DOHH2 (cell line): ENCODE data around the gene CPT2.

Experiments used
- H3F3A ChIP-seq: fragments of 200-600 bp; sonication (generic), shearing (Covaris generic); 2 replicates; pipeline ENCODE4 v1.6.0; 2016; ENCODE audit warnings: antibody characterized with exemption, mild to moderate bottlenecking; ENCODE audit not compliant: control insufficient read depth, insufficient read depth
- H3K27ac ChIP-seq: fragments of 200-600 bp; sonication (generic); 2 replicates; pipeline ENCODE4 v1.5.1; 2014; ENCODE audit warnings: low read depth, mild to moderate bottlenecking, low read length, moderate library complexity
- H3K27me3 ChIP-seq: fragments of 200-600 bp; sonication (generic); 2 replicates; pipeline ENCODE4 v1.6.1; 2014; ENCODE audit warnings: mild to moderate bottlenecking, low read length, mixed read lengths; ENCODE audit not compliant: control insufficient read depth
- H3K36me3 ChIP-seq: fragments of 200-600 bp; sonication (generic); 2 replicates; pipeline ENCODE4 v1.6.1; 2014; ENCODE audit warnings: mild to moderate bottlenecking, low read length, moderate library complexity, mixed read lengths; ENCODE audit not compliant: control insufficient read depth
- H3K4me1 ChIP-seq: fragments of 200-600 bp; sonication (generic); 2 replicates; pipeline ENCODE4 v1.6.1; 2014; ENCODE audit warnings: mild to moderate bottlenecking, low read length, mixed read lengths; ENCODE audit not compliant: control insufficient read depth
- H3K4me2 ChIP-seq: fragments of 200-600 bp; sonication (generic); 2 replicates; pipeline ENCODE4 v1.6.0; 2014; ENCODE audit warnings: mild to moderate bottlenecking, low read length, moderate library complexity
- H3K4me3 ChIP-seq: fragments of 200-600 bp; sonication (generic); 2 replicates; pipeline ENCODE4 v1.5.1; 2014; ENCODE audit warnings: mild to moderate bottlenecking, low read length, mixed read lengths
- H3K79me2 ChIP-seq: fragments of 200-600 bp; sonication (generic); 2 replicates; pipeline ENCODE4 v1.6.1; 2014; ENCODE audit warnings: mild to moderate bottlenecking, low read length, mixed read lengths; ENCODE audit not compliant: control insufficient read depth
- H3K9me2 ChIP-seq: fragments of 200-600 bp; sonication (generic); replicated peaks from 2 replicates; pipeline ENCODE4 v1.6.1; 2014; ENCODE audit warnings: mild to moderate bottlenecking, low read length, mixed read lengths; ENCODE audit not compliant: control insufficient read depth
- H3K9me3 ChIP-seq: fragments of 200-600 bp; sonication (generic); 2 replicates; pipeline ENCODE4 v1.6.1; 2014; ENCODE audit warnings: antibody characterized with exemption, low read length, mixed read lengths; ENCODE audit not compliant: control insufficient read depth, insufficient read depth
- H4K20me1 ChIP-seq: fragments of 200-600 bp; sonication (generic); 2 replicates; pipeline ENCODE4 v1.6.0; 2014; ENCODE audit warnings: low read depth, mild to moderate bottlenecking, antibody characterized with exemption, low read length, moderate library complexity; ENCODE audit not compliant: control insufficient read depth, insufficient read depth
- CTCF ChIP-seq: fragments of 200-600 bp; sonication (generic); IDR thresholded peaks from one replicate; pipeline ENCODE4 v1.5.1; 2014; ENCODE audit warnings: antibody characterized with exemption, mild to moderate bottlenecking, low read depth, low read length; ENCODE audit not compliant: poor library complexity, severe bottlenecking
- EZH2phosphoT487 ChIP-seq: fragments of 200-600 bp; sonication (generic); IDR thresholded peaks from 2 replicates; pipeline ENCODE4 v1.6.1; 2017; ENCODE audit warnings: borderline replicate concordance, mild to moderate bottlenecking, antibody characterized with exemption, low read length, moderate library complexity, mixed read lengths

CPT2 gene

GRCh38 chr1:53250325-53250724 is 53.7 kb downstream of the CPT2 start:
- no peak overlapping the region for H3K27ac ChIP-seq
- H3K4me3 ChIP-seq = no peak overlapping the region
- no peaks in the 10 kb centered on the region for H3K9me3 ChIP-seq
- H3K4me1 ChIP-seq = peaks cover 29% of the 10 kb centered on the region
- no peak overlapping the region for H3K4me2 ChIP-seq
- H3K36me3 ChIP-seq = peaks cover 77% of the 10 kb centered on the region
- H3K27me3 ChIP-seq = no peaks in the 10 kb centered on the region
- H3K9me2 ChIP-seq = no peaks in the 10 kb centered on the region
- H3K79me2 ChIP-seq = no peaks in the 10 kb centered on the region
- TF ChIP-seq EZH2phosphoT487 (no peak), CTCF (no peak)
- H3F3A ChIP-seq = no peaks in the 10 kb centered on the region
- no peaks in the 10 kb centered on the region for H4K20me1 ChIP-seq

- no peaks in the 10 kb centered on the region for H3K9me2 ChIP-seq
- H3K79me2 ChIP-seq = no peaks in the 10 kb centered on the region
- no peak overlapping the region for H3K4me3 ChIP-seq
- no peak overlapping the region for H3K4me2 ChIP-seq
- no peak for TF ChIP-seq CTCF
- TF ChIP-seq EZH2phosphoT487 = no peak
- H3K9me3 ChIP-seq = no peaks in the 10 kb centered on the region
- no peaks in the 10 kb centered on the region for H3F3A ChIP-seq
- H3K4me1 ChIP-seq = no peaks in the 10 kb centered on the region
- H3K27me3 ChIP-seq = no peaks in the 10 kb centered on the region
- peaks cover 79% of the 10 kb centered on the region for H3K36me3 ChIP-seq
- no peaks in the 10 kb centered on the region for H4K20me1 ChIP-seq
- H3K27ac ChIP-seq = no peak overlapping the region
These were observed 57.5 kb downstream of the CPT2 start for GRCh38 chr1:53254011-53254640.

- TF ChIP-seq CTCF = no peak
- TF ChIP-seq EZH2phosphoT487 = no peak
- Histone ChIP-seq H3K9me3 (no peaks in the 10 kb centered on the region), H3K4me3 (no peak overlapping the region), H3K27ac (no peak overlapping the region), H3K79me2 (no peaks in the 10 kb centered on the region), H3K27me3 (no peaks in the 10 kb centered on the region), H3K9me2 (no peaks in the 10 kb centered on the region), H3K36me3 (peaks cover 81% of the 10 kb centered on the region), H3K4me1 (no peaks in the 10 kb centered on the region), H4K20me1 (no peaks in the 10 kb centered on the region), H3F3A (no peaks in the 10 kb centered on the region), H3K4me2 (no peak overlapping the region)
These were observed 58.4 kb downstream of the CPT2 start for GRCh38 chr1:53255031-53255430.
